ENCODE measurements around the gene DDX1. TPM values are rescaled to one million over a fixed set of nuclear protein-coding genes. Genes with fewer than 3 reads are reported as not detected.

The DDX1 gene
- total and polyA plus RNA-seq, 2 of the 4 experiments (the other 2 are of a cell fraction) = 73.6 to 74.9 TPM

DNA sequence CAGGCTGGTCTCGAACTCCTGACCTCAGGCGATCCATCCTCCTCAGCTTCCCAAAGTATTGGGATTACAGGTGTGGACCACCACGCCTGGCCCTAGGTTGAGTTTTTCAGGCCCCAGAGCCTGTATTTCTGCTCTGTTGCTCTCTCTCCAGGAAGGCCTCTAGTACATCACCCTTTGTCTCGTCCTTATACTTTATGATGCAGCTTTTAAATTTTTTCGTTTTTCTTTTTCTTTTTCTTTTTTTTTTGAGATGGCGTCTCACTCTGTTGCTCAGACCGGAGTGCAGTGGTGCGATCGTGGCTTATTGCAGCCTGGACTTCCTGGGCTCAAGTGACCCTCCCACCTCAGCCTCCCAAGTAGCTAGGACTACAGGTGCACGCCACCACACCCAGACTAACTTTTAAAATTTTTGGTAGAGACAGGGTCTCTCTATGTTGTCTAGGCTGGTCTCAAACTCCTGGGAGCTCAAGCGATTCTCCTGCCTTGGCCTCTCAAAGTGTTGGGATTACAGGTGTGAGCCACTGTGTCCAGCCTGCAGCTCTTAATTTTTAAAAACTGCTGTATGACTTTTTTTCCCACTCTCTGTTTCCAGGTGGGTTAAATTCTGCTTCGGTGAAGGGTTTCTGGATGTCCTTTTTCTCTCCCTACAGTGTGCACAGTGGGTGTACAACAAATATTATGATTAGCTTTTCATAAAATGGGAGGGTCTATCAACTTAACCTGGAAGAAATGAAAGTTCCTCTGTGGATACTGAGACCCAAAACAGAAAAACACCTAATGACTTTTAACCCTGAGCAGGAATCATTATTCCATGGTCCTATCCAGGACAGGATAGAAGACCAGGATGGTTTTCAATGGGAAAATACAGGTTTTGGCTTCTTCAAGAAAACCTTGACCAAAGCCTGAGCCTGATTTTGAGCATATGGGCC is 47.9 kb downstream of the DDX1 start (continued):
- no peak for TF ChIP-seq MXI1 (IDR thresholded peaks at IDR 0.05; ENCODE audit: borderline replicate concordance, low read depth, low read length)
- TF ChIP-seq POLR2A (IDR thresholded peaks at IDR 0.05; ENCODE audit: low read depth, low read length) = no peak

DNA sequence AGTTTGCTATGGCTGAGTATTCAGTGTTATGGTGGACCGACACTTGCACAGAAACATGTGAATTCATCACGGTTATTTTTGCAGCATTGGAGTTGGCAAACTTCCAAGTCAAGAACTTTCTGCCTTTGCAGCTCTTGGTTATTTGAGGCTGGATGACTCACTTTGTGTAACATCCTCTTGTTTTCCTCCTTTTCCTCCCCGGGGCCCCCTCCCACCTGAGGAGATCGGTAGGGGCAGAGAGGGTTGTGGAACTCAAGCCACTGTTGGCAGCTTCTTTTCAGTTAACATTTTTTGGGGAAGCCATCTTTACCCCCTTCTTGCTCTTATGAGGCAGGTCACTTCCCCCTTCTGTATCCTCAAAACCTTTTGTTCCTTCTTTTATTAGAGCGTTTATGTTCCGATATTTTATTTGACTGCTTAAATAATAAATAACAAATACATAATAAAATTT is 48.6 kb downstream of the DDX1 start:
- Histone ChIP-seq H3K27me3 (ENCODE audit: control insufficient read depth, insufficient read depth, low read length) (no peaks in the 10 kb centered on the region; the same call in 1 of the 2 replicates), H3K4me3 (ENCODE audit: insufficient read depth, low read depth, low read length) (no peak overlapping the region), H3K14ac (replicated peaks; ENCODE audit: low read depth, low read length) (no peak overlapping the region), H2AFZ (replicated peaks; ENCODE audit: low read length, poor library complexity) (no peak overlapping the region), H3K9me1 (ENCODE audit: insufficient read depth, low read length) (no peaks in the 10 kb centered on the region), H3K9me3 (ENCODE audit: control insufficient read depth, insufficient read depth, low read length) (no peaks in the 10 kb centered on the region; the same call in 1 of the 2 replicates), H2BK20ac (ENCODE audit: low read depth, low read length) (no peak overlapping the region), H4K5ac (ENCODE audit: low read depth, low read length) (no peak overlapping the region), H3K4me1 (ENCODE audit: control insufficient read depth, insufficient read depth, low read length) (peaks cover 2% of the 10 kb centered on the region; the same call in 1 of the 2 replicates), H3K23ac (ENCODE audit: low read depth, low read length) (no peak overlapping the region), H2AK5ac (ENCODE audit: low read depth, low read length) (no peak overlapping the region), H4K20me1 (ENCODE audit: insufficient read depth, low read length) (no peaks in the 10 kb centered on the region), H2AK9ac (replicated peaks; ENCODE audit: low read depth, low read length, poor library complexity) (no peak overlapping the region), H2BK15ac (ENCODE audit: low read depth, low read length) (no peak overlapping the region), H3K36me3 (ENCODE audit: control insufficient read depth, insufficient read depth, low read length) (peaks cover 4% of the 10 kb centered on the region), H4K91ac (ENCODE audit: insufficient read depth, low read depth, low read length) (no peak overlapping the region), H2BK5ac (ENCODE audit: low read depth, low read length, poor library complexity, severe bottlenecking) (no peak overlapping the region), H3K9ac (ENCODE audit: low read depth, low read length) (no peak overlapping the region), H3K18ac (ENCODE audit: low read depth, low read length) (no peak overlapping the region), H3K56ac (ENCODE audit: extremely low read depth, insufficient read depth, low read length) (no peak overlapping the region), H3K27ac (ENCODE audit: insufficient read depth, low read length) (no peak overlapping the region), H3K79me1 (ENCODE audit: low read depth in 1 of 2, low read length in 2 of 2) (no peaks in the 10 kb centered on the region), H2BK120ac (ENCODE audit: low read depth, low read length) (no peak overlapping the region), H3K4ac (ENCODE audit: low read depth, low read length) (no peak overlapping the region), H3K4me2 (ENCODE audit: low read depth, low read length) (no peak overlapping the region), H4K8ac (ENCODE audit: low read depth in 2 of 2, low read length in 2 of 2) (no peak overlapping the region)
- CTCF ChIA-PET = no interaction called here
- intact Hi-C loops (cut with micrococcal nuclease) = no loop called here
- ATAC-seq (ENCODE audit: low read depth) (peak; percentile 30; the same call in 1 of the 2 replicates), DNase-seq (peak; percentile 86)
- no TSS peak for BruUV-seq (replicated peaks)
- POLR2A ChIA-PET (ENCODE audit: unreplicated experiment) = no interaction called here
- WGBS, 2 experiments (ENCODE audit: extremely low coverage in 2 of 2, insufficient read length in 1 of 2) = no CpG with 5 or more reads among the region's 6 CpGs
- dilution Hi-C loops (cut with HindIII; ENCODE audit: low sequenced_read_pairs, unreplicated experiment) = no loop called here
- peak; percentile 38; the same call in 1 of the 2 replicates for TF ChIP-seq MAZ (IDR thresholded peaks at IDR 0.05; ENCODE audit: borderline replicate concordance, low read depth, low read length)
- peak; percentile 26; the same call in 1 of the 2 replicates for TF ChIP-seq FOS (IDR thresholded peaks at IDR 0.05; ENCODE audit: low read depth, low read length)
- TF ChIP-seq SMC3 (IDR thresholded peaks at IDR 0.05; ENCODE audit: low read depth, low read length) = no peak
- in situ Hi-C loops (cut with MboI; ENCODE audit: low sequenced_read_pairs) = no loop called here

All from IMR-90 (cell line).